C4-2B (cell line): Measurements from ENCODE around the gene LRRC2.

ENCODE experiments used
- ZFX ChIP-seq: fragments of 450-650 bp; IDR thresholded peaks from 2 replicates; pipeline ENCODE4 v1.6.1; 2017
- TF ChIP-seq, protein P1 (sequence below): fragments of 450-650 bp; conservative IDR thresholded peaks from 2 replicates; pipeline ENCODE4 v1.5.1; 2017; ENCODE audit warnings: mild to moderate bottlenecking

DNA sequence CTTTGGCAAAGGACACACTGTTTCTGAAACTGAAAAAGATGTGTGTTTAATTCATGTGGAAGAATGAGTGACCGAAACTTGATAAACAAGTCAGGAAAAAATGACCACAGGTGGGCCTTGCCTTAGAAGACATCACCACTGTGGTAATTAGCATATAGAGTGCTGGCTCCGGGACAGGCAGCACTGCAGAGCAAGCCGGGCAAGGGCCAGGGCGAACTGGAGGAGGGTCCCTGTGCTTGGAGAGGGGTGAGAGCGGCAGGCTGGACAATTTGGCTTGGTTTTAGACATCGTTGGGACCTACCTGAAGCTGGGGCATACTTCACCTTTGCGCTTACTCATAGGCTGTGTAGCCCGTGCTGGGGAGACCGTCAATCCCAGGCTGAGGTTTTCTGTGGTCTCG lies 60.1 kb downstream of the LRRC2 start:
- TF ChIP-seq, protein P1, sequence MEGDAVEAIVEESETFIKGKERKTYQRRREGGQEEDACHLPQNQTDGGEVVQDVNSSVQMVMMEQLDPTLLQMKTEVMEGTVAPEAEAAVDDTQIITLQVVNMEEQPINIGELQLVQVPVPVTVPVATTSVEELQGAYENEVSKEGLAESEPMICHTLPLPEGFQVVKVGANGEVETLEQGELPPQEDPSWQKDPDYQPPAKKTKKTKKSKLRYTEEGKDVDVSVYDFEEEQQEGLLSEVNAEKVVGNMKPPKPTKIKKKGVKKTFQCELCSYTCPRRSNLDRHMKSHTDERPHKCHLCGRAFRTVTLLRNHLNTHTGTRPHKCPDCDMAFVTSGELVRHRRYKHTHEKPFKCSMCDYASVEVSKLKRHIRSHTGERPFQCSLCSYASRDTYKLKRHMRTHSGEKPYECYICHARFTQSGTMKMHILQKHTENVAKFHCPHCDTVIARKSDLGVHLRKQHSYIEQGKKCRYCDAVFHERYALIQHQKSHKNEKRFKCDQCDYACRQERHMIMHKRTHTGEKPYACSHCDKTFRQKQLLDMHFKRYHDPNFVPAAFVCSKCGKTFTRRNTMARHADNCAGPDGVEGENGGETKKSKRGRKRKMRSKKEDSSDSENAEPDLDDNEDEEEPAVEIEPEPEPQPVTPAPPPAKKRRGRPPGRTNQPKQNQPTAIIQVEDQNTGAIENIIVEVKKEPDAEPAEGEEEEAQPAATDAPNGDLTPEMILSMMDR: no peak
- no peak for TF ChIP-seq ZFX
